ENCODE results near the gene PTPRD. TPM values are rescaled to one million over a fixed set of nuclear protein-coding genes. Genes with fewer than 3 reads are reported as not detected.
"Not testable (repeated sequence)": the region's sequence is repeated elsewhere in the genome, so short reads cannot be mapped to it uniquely, and the experiment has no call there.

PTPRD gene
- total and polyA plus RNA-seq, 9 of the 15 experiments (the other 6 are each of a cell fraction or from before 2014, with no cell fraction given): 0.11 TPM; not detected in 8

GRCh38 chr9:9469271-9469670 lies 1143.5 kb downstream of the PTPRD start (continued):
- TF ChIP-seq ZBTB40 (IDR thresholded peaks at IDR 0.05) (no peak), ZBTB40 (CRISPR knock-in tag; IDR thresholded peaks at IDR 0.05) (no peak), ZNF224 (CRISPR knock-in tag; IDR thresholded peaks at IDR 0.05) (no peak), ZBTB7A (IDR thresholded peaks at IDR 0.05; ENCODE audit: borderline replicate concordance, control insufficient read depth, low read depth, low read length) (no peak)

- H4K20me1 ChIP-seq (replicated peaks; ENCODE audit: control insufficient read depth, insufficient read depth, low read length); ATAC-seq; H3K4me3 ChIP-seq; in situ Hi-C loops (cut with MboI); FAIRE-seq; H3K27ac ChIP-seq (ENCODE audit: extremely low read depth, low read depth, low read length); H3K9ac ChIP-seq (ENCODE audit: insufficient read depth in 1 of 2, low read depth in 2 of 2, low read length in 2 of 2); H3K79me2 ChIP-seq (ENCODE audit: control insufficient read depth, insufficient read depth, low read length); H2AFZ ChIP-seq (ENCODE audit: low read depth, low read length); H3K9me3 ChIP-seq (replicated peaks; ENCODE audit: control insufficient read depth, insufficient read depth, low read depth, low read length); H3K9me1 ChIP-seq (ENCODE audit: control insufficient read depth, insufficient read depth, low read length); POLR2A ChIA-PET; DNase-seq (ENCODE audit: extremely low read depth in 1 of 4, low spot score in 3 of 4); H3K27me3 ChIP-seq (ENCODE audit: control insufficient read depth in 2 of 2, insufficient read depth in 2 of 2, low read length in 2 of 2); intact Hi-C loops (cut with micrococcal nuclease); H3K4me2 ChIP-seq (ENCODE audit: insufficient read depth, low read length); H3K36me3 ChIP-seq (ENCODE audit: control insufficient read depth, insufficient read depth, low read length); BruUV-seq (replicated peaks); H3K4me1 ChIP-seq (replicated peaks in 1 of 2; ENCODE audit: control insufficient read depth in 2 of 2, insufficient read depth in 2 of 2, low read length in 2 of 2); CTCF ChIA-PET (ENCODE audit: low intra/inter-chr PET ratio): not testable (repeated sequence)
- 0% methylated on average over 7 of the region's 19 CpGs for WGBS (ENCODE audit: insufficient coverage, low coverage, missing lambda C conversion rate)
These were observed 1170.9 kb downstream of the PTPRD start for GRCh38 chr9:9441874-9442273.
